Endothelial cell of umbilical vein (primary cell): Measurements from ENCODE around the gene ARNT2.

ENCODE experiments used
- CTCF ChIP-seq, 2 donors: IDR thresholded peaks; 1 replicate in 1 of 2; 2 replicates in 1 of 2; pipeline ENCODE4 v1.5.1; 2011; ENCODE audit warnings: low read length in 2 of 2, mild to moderate bottlenecking in 2 of 2, moderate library complexity in 2 of 2, control low read depth in 1 of 2, inconsistent platforms in 1 of 2, low read depth in 1 of 2; ENCODE audit not compliant: insufficient read depth in 1 of 2; ENCODE audit errors: extremely low read depth in 1 of 2
- EZH2 ChIP-seq: IDR thresholded peaks from 2 replicates; pipeline ENCODE4 v1.6.1; 2012; ENCODE audit warnings: borderline replicate concordance, low read depth, mild to moderate bottlenecking, moderate library complexity, low read length, inconsistent platforms; ENCODE audit not compliant: severe bottlenecking
- GATA2 ChIP-seq: IDR thresholded peaks from 2 replicates; pipeline ENCODE4 v1.7.0; 2011; ENCODE audit warnings: low read depth, mild to moderate bottlenecking, moderate library complexity, mixed read lengths, low read length; ENCODE audit not compliant: insufficient read length, insufficient read depth
- JUN ChIP-seq: IDR thresholded peaks from 2 replicates; pipeline ENCODE4 v1.6.1; 2011; ENCODE audit warnings: borderline replicate concordance, low read depth; ENCODE audit not compliant: insufficient read length, insufficient read depth
- POLR2A ChIP-seq: IDR thresholded peaks from 2 replicates; pipeline ENCODE4 v1.6.1; 2012; ENCODE audit warnings: low read depth, mild to moderate bottlenecking, control low read depth, low read length
- POLR2AphosphoS5 ChIP-seq: IDR thresholded peaks from 2 replicates; pipeline ENCODE4 v1.6.1; 2012; ENCODE audit warnings: low read depth, mild to moderate bottlenecking, control low read depth, low read length, moderate library complexity; ENCODE audit not compliant: insufficient read depth

DNA sequence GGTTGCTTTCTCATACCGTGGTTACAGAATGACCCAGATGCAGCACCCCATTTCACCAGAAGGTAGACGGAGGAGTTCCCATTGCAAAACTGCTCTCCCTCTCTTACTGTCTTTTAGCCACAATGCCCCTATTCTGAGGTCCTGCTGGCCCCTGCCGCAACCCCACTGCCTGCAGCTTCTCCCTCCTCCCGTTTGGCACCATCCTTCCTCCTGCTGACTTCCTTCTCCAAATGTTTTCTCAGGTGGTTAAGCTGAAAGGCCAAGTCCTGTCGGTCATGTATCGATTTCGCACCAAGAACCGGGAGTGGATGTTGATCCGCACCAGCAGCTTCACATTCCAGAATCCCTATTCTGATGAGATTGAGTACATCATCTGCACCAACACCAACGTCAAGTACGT lies 158.7 kb downstream of the ARNT2 start:
- no peak for TF ChIP-seq POLR2A
- TF ChIP-seq CTCF (IDR thresholded peaks at IDR 0.05; ENCODE audit: extremely low read depth in 1 of 2, insufficient read depth in 1 of 2, low read depth in 1 of 2, low read length in 2 of 2): no peak
- no peak for TF ChIP-seq GATA2
- TF ChIP-seq JUN: no peak
- TF ChIP-seq POLR2AphosphoS5: no peak
- no peak for TF ChIP-seq EZH2
